ENCODE results near the gene FAF1. TPM values are rescaled to one million over a fixed set of nuclear protein-coding genes. Genes with fewer than 3 reads are reported as not detected.

The FAF1 gene
- total RNA-seq, 4 donors from 2014 or later, result 25.1 to 74.6 (median 37.2) TPM

DNA sequence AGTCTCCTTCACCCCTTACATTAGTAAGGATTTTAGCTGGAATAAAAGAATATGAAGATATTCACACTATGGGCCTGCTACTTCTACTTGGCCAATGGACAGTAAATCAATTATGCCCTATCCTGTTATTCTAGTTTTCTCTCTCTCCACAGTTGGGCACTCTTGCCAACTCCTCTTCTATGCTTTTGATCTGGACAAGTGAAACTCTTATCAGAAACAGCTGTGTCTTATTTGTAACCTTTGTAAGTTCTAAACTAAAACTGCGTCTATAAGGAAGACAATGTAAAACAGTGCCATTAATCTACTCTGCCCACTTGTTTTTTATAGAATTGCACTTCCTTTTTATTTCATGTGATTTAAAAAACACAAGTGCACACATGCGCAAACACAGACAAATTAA lies 292.8 kb downstream of the FAF1 start:
- no peak overlapping the region for H3K4me3 ChIP-seq
- no peaks in the 10 kb centered on the region for H3K9me3 ChIP-seq
- DNase-seq, result no peak
- intact Hi-C loops (cut with DNase I; ENCODE audit: low total_unique reads), result no loop called here
- no peaks in the 10 kb centered on the region for H3K36me3 ChIP-seq
- no peaks in the 10 kb centered on the region for H3K27me3 ChIP-seq
- TF ChIP-seq, protein P1, sequence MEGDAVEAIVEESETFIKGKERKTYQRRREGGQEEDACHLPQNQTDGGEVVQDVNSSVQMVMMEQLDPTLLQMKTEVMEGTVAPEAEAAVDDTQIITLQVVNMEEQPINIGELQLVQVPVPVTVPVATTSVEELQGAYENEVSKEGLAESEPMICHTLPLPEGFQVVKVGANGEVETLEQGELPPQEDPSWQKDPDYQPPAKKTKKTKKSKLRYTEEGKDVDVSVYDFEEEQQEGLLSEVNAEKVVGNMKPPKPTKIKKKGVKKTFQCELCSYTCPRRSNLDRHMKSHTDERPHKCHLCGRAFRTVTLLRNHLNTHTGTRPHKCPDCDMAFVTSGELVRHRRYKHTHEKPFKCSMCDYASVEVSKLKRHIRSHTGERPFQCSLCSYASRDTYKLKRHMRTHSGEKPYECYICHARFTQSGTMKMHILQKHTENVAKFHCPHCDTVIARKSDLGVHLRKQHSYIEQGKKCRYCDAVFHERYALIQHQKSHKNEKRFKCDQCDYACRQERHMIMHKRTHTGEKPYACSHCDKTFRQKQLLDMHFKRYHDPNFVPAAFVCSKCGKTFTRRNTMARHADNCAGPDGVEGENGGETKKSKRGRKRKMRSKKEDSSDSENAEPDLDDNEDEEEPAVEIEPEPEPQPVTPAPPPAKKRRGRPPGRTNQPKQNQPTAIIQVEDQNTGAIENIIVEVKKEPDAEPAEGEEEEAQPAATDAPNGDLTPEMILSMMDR (IDR thresholded peaks at IDR 0.05), result no peak
- no peak for TF ChIP-seq POLR2A (IDR thresholded peaks at IDR 0.05)
- TF ChIP-seq EP300 (IDR thresholded peaks at IDR 0.05; ENCODE audit: low read depth), result no peak
- TF ChIP-seq POLR2AphosphoS5 (IDR thresholded peaks at IDR 0.05), result no peak
- H3K27ac ChIP-seq, result no peak overlapping the region
- WGBS, 2 donors (ENCODE audit: low coverage in 1 of 2), result 44 to 66% methylated on average over 2 of the region's 2 CpGs
- in situ Hi-C loops (cut with MboI; ENCODE audit: low pct_ligation_motif_present in 1 of 4, low pct_unique_long_range_greater_than_20kb in 1 of 4, low sequenced_read_pairs in 3 of 4), result no loop called here
- peaks cover 4 to 21% (median 14%) of the 10 kb centered on the region in 4 donors for H3K4me1 ChIP-seq

DNA sequence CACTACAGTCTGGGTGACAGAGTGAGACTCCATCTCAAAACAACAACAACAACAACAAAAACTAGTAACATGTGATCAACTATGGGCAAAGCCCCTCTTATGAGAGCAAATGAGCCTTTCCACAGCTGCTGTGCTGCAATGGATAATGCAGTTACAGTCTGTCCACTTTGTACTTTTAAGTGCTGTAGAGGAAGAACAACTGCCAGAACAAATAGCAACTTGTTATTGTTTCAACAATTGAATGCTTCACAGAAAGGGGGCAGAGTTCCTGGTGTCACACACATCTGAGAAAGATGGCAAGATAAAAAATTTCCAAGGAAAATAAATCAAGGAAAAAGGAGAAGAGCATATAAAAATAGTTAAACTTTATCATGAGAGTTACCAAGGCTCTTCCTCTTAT lies 293.2 kb downstream of the FAF1 start:
- intact Hi-C loops (cut with DNase I; ENCODE audit: low total_unique reads) (no loop called here), in situ Hi-C loops (cut with MboI; ENCODE audit: low pct_ligation_motif_present in 1 of 4, low pct_unique_long_range_greater_than_20kb in 1 of 4, low sequenced_read_pairs in 3 of 4) (no loop called here)
- DNase-seq, result no peak
- Histone ChIP-seq H3K27ac (no peak overlapping the region), H3K27me3 (no peaks in the 10 kb centered on the region), H3K4me1 (peaks cover 4 to 21% (median 14%) of the 10 kb centered on the region in 4 donors), H3K9me3 (no peaks in the 10 kb centered on the region), H3K4me3 (no peak overlapping the region), H3K36me3 (no peaks in the 10 kb centered on the region)
- TF ChIP-seq EP300 (IDR thresholded peaks at IDR 0.05; ENCODE audit: low read depth) (no peak), POLR2AphosphoS5 (IDR thresholded peaks at IDR 0.05) (no peak), POLR2A (IDR thresholded peaks at IDR 0.05) (no peak)
- TF ChIP-seq, protein P1 (IDR thresholded peaks at IDR 0.05), result no peak

DNA sequence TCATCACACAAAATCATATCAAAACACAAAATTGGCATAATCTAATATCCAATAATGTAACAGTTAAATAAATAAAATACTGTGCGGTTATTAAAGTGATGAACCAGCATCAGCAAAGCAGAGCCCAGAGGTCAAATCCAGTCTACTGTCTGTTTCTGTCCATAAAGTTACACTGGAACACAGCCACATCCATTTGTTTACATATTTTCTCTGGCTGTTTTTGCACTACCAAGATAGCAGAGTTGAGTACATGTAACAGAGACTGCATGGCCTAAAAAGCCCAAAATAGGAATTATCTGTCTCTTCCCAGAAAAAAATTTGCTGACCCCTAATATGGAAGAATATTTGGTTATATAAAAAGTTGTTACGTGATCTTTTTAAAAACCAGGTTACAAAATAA lies 294.7 kb downstream of the FAF1 start:
- intact Hi-C loops (cut with DNase I; ENCODE audit: low total_unique reads), result no loop called here
- Histone ChIP-seq H3K4me3 (no peak overlapping the region), H3K36me3 (no peaks in the 10 kb centered on the region), H3K27me3 (no peaks in the 10 kb centered on the region), H3K9me3 (no peaks in the 10 kb centered on the region), H3K27ac (no peak overlapping the region), H3K4me1 (peaks cover 4 to 21% (median 14%) of the 10 kb centered on the region in 4 donors)
- TF ChIP-seq, protein P1 (IDR thresholded peaks at IDR 0.05), result no peak
- TF ChIP-seq POLR2AphosphoS5 (IDR thresholded peaks at IDR 0.05) (no peak), EP300 (IDR thresholded peaks at IDR 0.05; ENCODE audit: low read depth) (no peak), POLR2A (IDR thresholded peaks at IDR 0.05) (no peak)
- 71 to 74% methylated on average over 2 of the region's 2 CpGs for WGBS, 2 donors (ENCODE audit: low coverage in 1 of 2)
- in situ Hi-C loops (cut with MboI; ENCODE audit: low pct_ligation_motif_present in 1 of 4, low pct_unique_long_range_greater_than_20kb in 1 of 4, low sequenced_read_pairs in 3 of 4), result no loop called here
- no peak for DNase-seq

DNA sequence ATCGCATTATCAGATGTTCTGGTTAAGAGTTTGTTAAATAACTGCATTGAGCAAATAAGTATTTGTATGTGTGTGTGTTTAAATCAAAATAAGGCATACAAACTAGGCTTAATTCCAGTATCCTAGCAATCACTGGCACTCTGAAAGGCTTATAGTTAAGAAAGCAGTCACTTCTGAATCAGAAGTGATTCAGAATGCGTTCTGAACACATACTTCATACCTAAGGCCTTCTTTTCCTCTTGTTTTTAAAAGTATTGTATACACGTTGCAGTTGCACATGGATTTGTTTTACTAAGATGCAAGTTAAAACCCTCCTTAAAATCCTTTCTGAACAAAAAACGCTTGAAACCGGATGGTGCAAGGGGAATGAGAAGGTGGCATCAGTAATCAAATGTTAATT lies 298.4 kb downstream of the FAF1 start:
- TF ChIP-seq EP300 (IDR thresholded peaks at IDR 0.05; ENCODE audit: low read depth) (no peak), POLR2AphosphoS5 (IDR thresholded peaks at IDR 0.05) (no peak), POLR2A (IDR thresholded peaks at IDR 0.05) (no peak)
- TF ChIP-seq, protein P1 (IDR thresholded peaks at IDR 0.05), result no peak

More for the DNA sequence above, 298.4 kb downstream of the FAF1 start:
- WGBS, 2 donors (ENCODE audit: low coverage in 1 of 2), result 87 to 91% methylated on average over 5 of the region's 5 CpGs
- no peaks in the 10 kb centered on the region for H3K36me3 ChIP-seq
- in situ Hi-C loops (cut with MboI; ENCODE audit: low pct_ligation_motif_present in 1 of 4, low pct_unique_long_range_greater_than_20kb in 1 of 4, low sequenced_read_pairs in 3 of 4) (no loop called here), intact Hi-C loops (cut with DNase I; ENCODE audit: low total_unique reads) (no loop called here)
- no peak overlapping the region for H3K27ac ChIP-seq
- DNase-seq, result no peak
- no peaks in the 10 kb centered on the region for H3K27me3 ChIP-seq
- no peak overlapping the region for H3K4me3 ChIP-seq
- no peaks in the 10 kb centered on the region for H3K9me3 ChIP-seq
- H3K4me1 ChIP-seq, result peaks cover 0 to 9% (median 6%) of the 10 kb centered on the region in 4 donors

All from transverse colon (tissue), 4 donors.